Kidney capillary endothelial cell (primary cell): Measurements from ENCODE around the gene TRPM6.

Experiments used
- DNase-seq: peaks from one replicate; pipeline ENCODE4 v3.0.0-alpha.2; 2018; ENCODE audit warnings: low spot score

TRPM6 gene

GRCh38 chr9:74711341-74711740 lies 176.4 kb downstream of the TRPM6 start:
- no peak for DNase-seq

- no peak for DNase-seq
Observed at GRCh38 chr9:74697535-74697934, 190.2 kb downstream of the TRPM6 start.

GRCh38 chr9:74696520-74696919 lies 191.2 kb downstream of the TRPM6 start:
- DNase-seq, result no peak

- DNase-seq, result no peak
Observed at GRCh38 chr9:74691058-74691457, 196.7 kb downstream of the TRPM6 start.

- no peak for DNase-seq
Observed at GRCh38 chr9:74683322-74683721, 204.4 kb downstream of the TRPM6 start.

DNA sequence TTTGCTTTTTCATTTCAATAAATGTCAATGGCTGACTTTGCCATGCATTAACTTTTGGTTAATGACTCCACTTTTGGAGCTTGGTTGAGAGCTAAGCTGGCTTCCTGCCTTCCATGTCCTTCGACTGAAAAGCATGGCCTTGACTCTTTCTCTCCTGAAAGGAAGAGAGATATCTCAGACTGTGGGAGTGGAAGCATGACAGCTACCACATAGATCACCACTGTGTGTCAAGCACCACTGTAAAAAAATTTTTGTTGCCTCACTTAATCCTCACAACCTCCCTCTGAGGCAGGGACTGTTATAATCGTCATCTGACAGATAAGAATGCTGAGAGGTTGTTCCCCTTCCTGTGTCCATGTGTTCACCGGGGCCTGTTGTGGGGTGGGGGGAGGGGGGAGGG lies 205.8 kb downstream of the TRPM6 start:
- DNase-seq, result no peak

DNA sequence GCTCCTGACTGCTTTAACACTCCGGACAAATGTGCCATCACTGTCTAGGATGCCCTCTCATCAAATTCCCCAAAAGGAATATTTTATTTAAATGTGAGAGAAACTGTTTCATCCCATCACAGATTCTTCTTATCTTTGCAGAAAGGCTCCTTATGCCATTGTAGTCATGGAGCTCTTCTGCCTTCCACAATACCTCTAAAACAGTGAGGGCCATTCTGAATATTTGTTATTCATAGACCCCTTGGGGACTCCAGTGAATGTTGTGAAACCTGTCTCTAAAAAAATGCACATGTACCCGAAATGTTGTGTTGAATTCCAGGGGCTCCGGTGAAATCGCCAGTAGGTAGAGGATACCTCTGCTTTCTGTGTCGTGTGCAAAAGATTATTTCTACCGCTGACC lies 213.6 kb downstream of the TRPM6 start:
- no peak for DNase-seq
